DMS53 treated with DMSO at 0.1 percent for 48 hours (cell line): ENCODE measurements around the gene CCNY.

Source experiments
- DNase-seq: peaks from one replicate; lab custom pipeline; 2025; ENCODE audit not compliant: unreplicated experiment; lab: John Stamatoyannopoulos, UW

Gene CCNY

DNA sequence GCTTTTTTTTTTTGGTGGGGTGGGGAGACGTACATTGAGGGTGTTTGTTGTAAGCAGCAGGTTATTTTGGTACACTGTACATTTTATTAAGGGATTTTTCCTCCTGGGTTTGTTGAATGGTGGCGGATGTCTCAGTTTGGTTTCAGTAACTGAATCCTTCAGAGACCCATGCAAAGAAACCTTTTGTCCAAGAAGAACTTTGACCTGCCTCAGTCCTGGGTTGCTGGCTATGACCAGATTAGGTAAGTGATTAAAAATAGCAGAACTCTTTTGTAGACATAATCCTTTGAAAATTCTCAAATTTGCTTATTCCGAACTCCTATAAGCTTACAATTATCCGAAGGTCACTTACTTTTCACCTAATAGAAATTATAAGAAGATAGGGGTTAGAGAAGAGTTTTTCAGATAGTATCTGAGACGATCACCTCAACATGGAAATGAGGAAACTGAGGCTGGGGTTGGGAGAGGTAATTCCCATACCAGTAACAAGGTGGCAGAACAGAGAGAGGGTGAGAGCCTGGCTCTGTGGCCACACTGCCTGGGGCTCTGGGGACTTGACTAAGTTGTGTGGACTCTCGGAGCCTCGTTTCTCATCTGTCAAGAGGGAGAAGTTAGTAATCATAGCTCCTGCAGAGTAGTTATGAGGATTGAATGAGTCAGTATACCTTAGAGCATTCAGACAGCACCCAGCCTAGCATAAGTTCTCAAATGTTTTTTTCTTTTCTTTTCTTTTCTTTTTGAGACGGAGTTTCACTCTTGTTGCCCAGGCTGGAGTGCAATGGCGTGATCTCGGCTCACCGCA, 87.4 kb downstream of the CCNY start:
- no peak for DNase-seq

DNA sequence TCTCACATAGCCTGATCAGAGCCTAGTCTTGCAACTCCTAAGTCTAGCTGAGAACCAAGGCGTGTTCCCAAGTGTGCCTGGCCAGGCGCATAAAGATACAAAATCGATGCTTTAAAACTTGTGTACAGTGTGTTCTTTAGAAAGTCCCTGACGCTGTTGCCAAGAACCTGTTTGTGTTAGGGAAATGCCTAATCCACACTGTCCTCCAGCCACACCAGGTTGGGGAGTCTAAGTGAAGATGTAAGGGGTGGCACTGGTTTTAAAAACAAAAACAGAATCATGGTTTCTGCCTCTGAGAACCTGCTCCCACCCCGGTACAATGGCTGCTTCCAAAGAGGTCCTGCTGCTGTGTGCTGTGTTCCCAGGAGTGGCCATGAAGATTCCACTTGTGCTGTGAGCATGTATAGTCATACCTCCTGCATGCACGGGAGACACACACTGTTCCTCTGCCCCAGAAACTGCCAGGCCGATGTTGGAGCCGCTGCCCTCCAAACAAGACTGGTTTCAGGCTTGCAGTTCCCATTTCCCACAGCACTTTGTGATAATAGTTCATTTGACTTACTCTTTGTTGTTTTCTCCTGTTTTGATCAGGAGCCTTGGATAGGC, 88.5 kb downstream of the CCNY start:
- DNase-seq, result no peak

DNA sequence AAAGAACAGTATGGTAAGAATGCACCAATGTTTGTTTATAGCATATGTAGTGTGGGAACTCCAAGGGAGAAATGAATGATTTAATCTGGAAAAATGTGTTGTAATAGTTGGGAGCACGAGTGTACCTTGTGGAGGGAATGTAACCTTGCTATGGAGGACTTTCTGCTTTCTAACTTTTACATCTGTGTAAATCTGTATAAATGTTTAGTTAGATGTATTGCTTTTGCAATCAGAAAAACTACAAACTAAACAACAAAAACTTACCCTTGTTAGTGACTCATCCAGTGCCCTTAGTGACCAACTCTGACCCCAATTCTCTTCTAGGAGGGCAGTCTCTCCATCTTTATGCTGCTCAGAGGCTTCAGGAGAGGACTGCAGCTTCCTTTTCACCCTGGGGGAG, 89.3 kb downstream of the CCNY start:
- no peak for DNase-seq

DNA sequence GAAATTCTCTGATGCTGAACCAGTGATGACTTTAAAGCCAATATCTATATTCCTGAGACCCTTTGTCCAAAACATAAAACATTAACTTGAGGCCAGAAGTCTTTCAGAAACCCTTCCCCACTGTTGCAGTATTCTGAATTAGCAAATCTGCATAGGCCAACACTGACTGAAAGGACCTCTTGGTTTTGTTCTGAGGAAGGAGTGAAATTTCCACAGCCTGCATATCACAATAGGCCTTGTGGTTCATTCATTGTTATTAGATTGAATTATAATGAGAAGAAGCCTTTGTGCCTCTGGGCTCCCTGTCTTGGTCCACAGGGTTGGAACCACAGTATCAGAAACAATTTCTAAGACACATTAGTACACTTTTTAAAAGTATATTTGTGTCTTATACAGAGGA, 90.3 kb downstream of the CCNY start:
- DNase-seq, result no peak

DNA sequence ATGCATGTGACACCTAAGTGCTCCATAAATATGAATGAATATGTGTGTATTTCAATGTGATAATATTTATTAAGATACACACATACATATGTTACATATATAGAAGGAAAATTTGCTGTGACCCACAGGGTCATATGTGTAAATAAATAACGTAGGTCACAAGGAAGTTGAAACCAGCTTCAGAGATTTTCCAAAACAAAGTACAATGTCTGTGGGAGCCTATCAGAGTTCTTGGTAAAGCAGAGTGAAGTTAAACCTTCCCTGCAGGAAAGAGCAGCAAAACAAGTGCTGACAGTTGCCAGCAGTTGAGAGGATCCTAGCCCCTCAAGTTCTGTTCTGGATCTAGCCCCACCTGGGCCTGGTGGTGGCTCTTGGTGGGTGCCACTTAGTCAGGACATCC, 91.2 kb downstream of the CCNY start:
- DNase-seq, result no peak

DNA sequence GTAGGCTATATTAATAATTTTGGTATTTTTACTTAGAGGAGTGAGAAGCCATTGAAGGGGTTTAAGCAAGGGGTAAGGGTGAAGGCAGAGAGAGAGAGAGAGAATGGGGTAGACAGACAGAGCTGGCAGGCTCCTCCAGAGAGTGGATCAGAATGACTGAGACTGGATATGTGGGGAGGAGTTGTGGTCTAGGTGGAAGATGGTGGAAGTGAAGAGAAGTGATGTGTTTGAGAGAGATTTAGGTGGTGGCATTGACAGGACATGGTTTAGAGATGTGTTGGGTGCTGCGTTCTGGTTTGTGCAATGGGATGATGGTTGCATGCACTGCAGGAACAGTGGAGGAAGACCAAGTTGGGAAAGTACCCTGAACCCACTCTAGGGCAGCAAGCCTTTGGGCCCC, 92.2 kb downstream of the CCNY start:
- no peak for DNase-seq

DNA sequence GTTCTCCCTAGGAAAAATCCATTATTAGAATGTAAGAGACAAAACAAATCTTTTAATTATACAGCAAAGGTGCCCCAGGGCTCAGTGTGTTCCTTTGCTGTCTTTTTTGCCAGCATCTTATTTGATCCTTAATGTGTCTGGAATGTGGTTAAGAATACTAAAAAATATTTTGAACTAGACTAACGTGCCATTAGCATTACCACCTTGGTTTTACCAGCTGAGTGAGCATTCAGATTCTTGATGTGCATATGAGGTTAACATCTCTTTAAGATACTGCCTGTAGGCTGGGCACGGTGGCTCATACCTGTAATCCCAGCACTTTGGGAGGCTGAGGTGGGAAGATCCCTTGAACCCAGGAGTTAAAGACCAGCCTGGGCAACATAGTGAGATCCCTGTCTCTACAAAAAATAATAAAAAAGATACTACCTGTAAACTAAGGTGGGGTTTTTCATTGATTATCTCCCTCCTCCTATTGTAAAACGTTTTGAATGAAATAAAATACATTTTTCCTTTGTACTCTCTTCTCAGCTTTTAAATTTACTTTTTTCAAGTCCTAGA, 96.6 kb downstream of the CCNY start:
- DNase-seq, result no peak

DNA sequence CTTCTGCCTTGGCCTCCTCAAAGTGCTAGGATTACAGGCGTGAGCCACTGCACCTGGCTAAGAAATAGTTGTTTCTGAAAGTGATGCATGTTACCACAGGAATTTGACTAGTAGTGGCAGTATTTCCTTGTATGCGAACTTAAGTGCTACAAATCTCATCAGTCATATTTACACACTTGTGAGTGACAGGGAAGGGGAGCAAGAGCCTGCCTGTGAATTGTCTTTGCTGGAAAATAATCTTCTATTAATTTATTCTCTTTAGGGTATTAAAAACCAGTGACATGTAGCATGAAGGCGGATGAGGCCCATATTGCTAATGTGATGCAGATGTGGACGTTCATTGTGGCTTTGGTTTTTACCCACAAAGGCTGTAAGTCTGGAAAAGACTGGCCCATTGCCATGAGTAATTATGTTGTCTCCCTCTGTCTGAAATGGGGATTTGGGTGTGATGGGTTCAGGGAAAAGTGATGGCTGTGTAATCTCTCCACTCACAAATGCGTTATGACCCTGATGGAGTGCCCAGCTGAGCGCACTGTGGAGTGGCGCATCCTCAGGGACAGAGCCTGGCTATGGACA, 97.6 kb downstream of the CCNY start:
- DNase-seq, result no peak

DNA sequence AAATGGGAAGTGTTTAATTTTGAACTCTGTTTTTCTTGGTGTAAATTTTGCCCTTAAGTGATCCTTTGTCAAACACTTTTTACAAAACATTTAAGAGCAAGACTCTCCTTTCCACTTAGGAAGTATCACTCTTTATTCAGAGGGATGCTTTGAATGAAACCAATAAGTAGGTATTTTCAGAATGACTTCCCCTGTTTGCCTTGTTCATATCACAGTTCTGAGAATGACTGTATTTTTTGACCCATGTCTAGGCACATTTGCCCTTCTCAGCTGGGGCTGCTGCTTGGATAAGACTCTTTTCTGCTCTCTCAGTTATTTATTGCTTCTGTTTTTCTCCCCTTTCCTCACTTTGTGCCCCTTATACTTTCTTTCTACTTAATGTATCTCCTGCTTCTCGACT, 98.2 kb downstream of the CCNY start:
- DNase-seq, result no peak

DNA sequence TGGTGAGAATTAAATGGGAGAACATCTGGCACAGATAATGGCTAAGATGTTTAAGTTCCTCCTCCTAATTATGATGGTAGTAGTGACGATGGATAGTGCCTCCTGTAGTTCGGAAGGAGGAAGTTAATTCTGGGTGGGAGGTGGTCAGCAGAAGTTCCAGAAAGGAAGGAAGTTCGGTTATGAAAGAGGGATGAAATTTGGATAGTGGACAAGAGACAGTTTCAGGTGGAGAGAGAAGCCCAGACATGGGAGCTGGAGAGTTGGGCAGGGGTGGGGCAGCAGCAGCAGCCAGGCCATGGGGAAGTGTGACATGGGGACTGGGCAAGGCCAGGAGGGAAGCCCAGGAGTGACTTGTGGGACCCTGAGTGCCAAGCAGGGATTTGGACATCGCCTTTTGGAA, 99.5 kb downstream of the CCNY start:
- no peak for DNase-seq

DNA sequence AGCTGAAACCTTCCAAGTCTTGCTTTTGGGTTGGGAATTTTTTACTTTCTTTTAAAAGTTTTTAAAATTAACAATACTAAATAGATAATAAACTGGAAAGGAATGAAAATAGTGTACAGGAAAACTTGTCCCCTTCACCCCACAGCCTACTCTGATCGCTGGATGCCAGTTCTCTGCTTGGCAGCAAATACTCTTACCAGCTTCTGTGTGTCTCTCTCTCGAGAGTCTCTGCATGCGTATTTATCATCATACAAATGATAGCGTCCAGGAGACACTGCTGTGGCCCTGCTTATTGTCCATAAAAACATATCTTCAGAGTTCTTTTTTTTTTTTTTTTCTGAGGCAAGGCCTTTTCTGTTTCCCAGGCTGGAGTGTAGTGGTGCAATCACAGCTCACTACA, 101.5 kb downstream of the CCNY start:
- DNase-seq, result no peak

DNA sequence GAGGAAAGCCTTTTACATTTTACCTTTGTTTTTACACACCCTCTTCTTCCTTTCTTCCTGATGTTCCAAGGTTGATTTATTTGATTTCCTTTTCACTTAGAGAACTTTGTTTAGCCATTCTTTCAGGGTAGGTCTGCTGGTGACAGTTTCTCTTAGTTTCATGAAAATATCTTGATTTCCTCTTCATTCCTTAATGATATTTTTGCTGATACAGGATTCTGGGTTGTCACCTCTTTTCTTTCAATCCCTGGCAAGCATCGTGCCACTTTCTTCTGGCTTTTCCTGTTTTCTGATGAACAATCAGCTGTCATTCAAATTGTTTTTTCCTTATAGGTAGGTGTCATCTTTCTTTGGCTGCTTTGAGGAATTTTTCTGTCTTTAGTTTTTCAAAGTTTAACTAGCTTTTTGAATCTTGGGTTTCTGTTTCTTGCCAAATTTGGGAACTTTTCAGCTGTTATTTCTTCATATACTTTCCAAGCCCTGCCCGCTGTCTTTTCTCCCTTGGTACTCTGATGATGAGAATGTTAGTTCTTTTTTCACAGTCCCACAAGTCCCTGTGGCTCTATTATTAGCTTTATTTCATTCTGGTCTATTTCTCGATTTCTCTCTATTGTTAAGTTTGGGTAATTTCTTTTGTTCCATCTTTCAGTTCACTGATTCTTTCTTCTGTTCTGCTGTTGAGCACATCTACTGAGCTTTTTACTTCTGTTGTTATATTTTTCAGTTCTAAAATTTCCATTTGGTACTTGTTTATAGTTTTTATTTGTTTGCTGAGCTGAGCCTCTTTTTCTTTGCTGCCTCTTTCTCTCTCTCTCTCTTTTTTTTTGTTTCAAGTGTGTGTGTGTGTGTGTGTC, 102.6 kb downstream of the CCNY start:
- no peak for DNase-seq

DNA sequence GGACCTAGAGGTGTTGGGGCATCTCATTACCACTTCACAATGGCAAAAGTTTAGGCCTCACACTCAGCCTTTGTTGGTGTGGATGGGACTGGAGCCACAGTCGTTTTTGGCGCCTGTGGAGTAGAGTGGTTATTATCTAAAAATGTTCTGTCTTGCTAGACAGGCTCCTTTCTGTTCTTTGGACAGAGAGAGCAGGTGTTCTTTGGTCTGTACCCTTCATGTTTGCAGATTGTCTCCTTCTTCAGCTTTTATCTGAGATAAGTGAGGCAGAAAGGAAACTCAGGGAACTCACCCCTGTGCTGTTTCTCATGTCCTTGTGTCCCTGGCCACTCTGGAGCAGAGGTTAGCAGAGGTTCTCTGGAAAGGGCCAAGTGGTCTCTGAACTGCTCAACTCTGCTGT, 103.7 kb downstream of the CCNY start:
- no peak for DNase-seq

DNA sequence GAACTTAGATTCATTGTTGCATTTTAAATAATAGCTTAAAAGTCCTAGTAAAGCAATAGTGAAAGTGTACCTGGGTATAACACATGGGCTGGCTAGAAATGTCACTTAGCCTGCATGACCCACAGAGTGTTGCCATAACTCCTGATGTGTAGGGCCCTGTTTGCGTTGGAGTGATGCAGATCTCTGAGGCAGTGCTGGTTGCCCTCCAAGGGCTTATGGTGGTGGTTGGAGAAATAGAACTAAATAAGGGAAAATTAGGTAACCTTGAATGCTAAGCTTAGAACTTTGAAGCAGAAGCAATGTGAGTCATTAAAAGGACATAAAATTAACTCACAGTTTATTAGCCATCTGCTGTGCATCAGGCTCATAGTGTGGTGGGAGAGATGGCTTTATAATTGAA, 105.7 kb downstream of the CCNY start:
- DNase-seq, result no peak

DNA sequence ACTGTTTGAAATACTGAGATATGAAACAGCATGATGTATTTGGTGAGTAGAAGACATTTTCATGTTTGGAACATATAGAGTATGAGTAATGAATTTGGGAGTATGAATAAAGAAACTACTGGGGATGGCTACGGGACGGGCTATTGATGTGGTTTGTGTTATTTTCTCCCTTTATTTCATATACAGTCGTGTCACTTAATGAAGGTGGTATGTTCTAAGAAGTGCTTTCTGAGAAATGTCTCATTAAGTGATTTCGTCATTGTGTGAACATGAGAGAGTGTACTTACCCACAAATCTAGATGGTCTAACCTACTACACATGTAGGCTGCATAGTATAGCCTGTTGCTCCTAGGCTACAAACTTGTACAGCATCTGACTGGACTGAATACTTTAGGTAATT, 106.3 kb downstream of the CCNY start:
- no peak for DNase-seq

DNA sequence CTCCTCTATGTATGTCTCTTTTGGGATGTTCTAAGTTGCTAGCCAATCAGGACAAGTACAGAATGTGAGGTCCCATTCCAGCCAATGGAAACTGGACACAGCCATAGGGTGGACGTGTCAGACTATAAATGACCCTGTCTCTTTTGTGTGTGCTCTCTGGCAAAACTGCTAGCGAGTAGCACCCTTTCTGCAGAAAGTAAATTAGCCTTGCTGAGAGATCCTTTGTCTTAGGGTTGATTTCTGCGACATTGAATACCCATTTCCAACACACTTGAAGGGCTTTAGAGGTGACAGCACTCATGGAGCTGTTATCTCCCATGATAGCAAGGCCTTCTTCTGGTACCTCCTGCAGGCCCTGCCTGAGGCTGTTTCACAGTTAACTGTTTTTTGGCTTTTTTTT, 107.5 kb downstream of the CCNY start:
- DNase-seq, result no peak

DNA sequence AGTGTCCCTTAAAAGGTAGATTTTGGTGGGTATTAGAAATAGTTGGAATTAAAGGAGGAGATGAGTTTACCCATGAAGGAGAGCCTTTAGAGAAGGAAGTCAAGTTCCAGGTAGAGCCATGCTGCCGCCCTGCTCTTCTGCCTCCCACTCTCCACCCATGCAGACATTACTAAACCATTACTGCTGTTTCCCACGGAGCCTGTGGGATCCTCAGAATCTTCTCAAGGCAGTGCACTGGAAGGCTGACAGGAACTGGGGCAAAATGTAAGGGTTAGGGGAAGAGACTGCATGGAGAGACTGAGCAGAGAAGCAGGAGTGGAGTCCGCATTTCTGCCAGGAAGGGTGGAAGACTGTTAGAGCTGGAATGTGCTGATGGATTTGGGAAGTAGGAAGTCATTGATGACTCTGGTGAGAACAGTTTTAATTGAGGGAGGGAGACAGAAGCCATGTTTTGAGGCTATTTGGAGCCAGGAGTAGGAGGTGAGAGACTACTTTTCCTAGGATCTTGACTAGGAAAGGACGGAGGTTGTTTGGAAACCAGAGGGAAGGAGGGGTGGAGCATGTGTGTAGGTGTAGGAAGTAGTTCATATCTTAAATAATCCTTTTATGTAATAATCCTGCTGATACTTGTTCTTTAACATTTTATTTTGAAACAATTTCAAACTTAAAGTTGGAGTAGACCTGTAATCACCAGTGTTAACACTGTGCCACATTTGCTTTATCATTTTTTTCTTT, 109.0 kb downstream of the CCNY start:
- DNase-seq, result no peak

DNA sequence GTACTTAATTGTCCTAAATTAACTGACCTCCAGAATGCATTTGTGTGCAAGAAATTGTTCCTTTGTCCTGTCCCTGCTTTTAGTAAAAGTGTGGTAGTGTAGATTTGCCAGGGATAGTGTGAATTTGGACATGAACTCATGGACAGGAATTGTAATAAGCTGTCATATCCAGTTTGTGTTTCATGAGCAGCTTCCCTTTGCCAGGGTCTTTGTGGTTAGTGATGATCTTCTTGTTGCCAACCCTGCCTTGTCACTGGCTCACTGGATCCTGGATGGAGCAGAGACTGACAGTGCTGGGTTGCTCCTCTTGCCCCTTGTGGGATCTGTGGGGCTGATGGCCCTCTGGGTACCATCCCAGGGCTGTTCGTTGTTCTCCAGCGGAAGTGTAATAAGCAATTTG, 110.1 kb downstream of the CCNY start:
- DNase-seq, result no peak

DNA sequence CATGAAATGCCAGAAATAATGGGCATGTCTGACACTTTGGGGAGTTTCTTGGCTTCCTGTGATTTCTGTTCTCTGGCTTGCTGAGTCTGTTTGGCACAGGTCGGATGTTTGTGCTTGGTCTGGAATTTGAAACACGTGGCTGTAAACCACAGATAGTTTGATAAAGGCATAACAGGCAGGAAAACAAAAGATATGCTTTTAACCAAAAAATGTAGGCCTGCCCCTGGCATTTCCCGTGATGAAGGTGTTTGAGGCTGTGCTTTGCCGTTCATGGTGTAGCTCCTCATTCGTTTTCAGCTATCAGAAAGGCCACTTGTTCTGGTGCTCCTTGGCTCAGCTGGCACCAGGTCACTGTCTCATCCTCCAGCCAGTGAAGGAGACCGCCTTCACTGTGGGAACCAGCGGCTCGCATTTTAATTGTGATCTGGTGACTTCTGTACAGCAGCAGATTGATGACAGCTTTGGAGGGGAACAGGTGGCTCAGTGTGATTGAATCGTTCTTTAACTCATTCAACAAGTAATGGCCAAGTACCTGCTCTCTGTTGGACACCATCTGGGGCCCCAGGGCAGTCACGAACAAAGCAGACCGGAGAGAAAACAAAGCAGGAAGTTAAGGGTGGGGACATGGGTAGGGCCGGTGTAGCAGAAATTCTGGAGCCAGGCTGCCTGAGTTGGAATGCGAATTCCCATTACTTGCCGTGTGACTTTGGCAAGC, 111.5 kb downstream of the CCNY start:
- DNase-seq, result no peak
